Mucosa of descending colon (tissue), 3 donors: Measurements from ENCODE around the gene RPTOR. TPM values are rescaled to one million over a fixed set of nuclear protein-coding genes. Genes with fewer than 3 reads are reported as not detected.

Source experiments
- ATAC-seq: fragments of 200-7000 bp; cut with Tn5 transposase; one replicate; pipeline ENCODE4 v1.9.1; 2020; ENCODE audit warnings: mild to moderate bottlenecking, moderate library complexity
- DNase-seq, 3 donors: peaks; one replicate each; pipeline ENCODE4 v3.0.0-alpha.2; 2020
- H3K36me3 ChIP-seq: fragments of 200-600 bp; one replicate; pipeline ENCODE4 v1.8.0; 2021; ENCODE audit warnings: low read depth, mild to moderate bottlenecking
- H3K4me1 ChIP-seq: fragments of 200-600 bp; one replicate; pipeline ENCODE4 v1.8.0; 2021; ENCODE audit warnings: low read depth, mild to moderate bottlenecking
- H3K4me3 ChIP-seq: fragments of 200-600 bp; one replicate; pipeline ENCODE4 v1.8.0; 2021; ENCODE audit warnings: mild to moderate bottlenecking
- H3K9me3 ChIP-seq: fragments of 200-600 bp; one replicate; pipeline ENCODE4 v1.8.0; 2021; ENCODE audit warnings: mild to moderate bottlenecking
- CTCF ChIP-seq: fragments of 200-600 bp; IDR thresholded peaks from one replicate; pipeline ENCODE4 v1.8.0; 2022; ENCODE audit warnings: antibody characterized with exemption, mild to moderate bottlenecking
- intact Hi-C, 2 donors: fragments of 100-400 bp; cut with DNase I in 1 of 2; cut with micrococcal nuclease in 1 of 2; formaldehyde crosslinking; loops; one replicate each; pipeline versions ENCODE4 v1.11.0 to v1.11.1; 2022; cut with DNase I, micrococcal nuclease
- total RNA-seq, 3 donors: library from RNA; stranded (reverse); fragmentation: NEBNext Ultra II Directional in 2 of 3; extraction: Animal tissue kit (Norgen Biotek cat#: 25700) in 2 of 3; gene quantifications; one replicate each; pipeline versions ENCODE4 v1.2.1 to v1.2.4, GENCODE V29; 2021 to 2023
- donor health status: DM: no; HTN: no; CAD: no; lungs with moderate emphysema.
- donor health status: DM: no; HTN: no; CAD: no.
- donor health status: DM: no; HTN: yes; CAD: no.

RPTOR gene
- total RNA-seq, 3 donors from 2014 or later = 30.5 to 44.4 (median 37.2) TPM

GRCh38 chr17:80924111-80924806, 379.6 kb downstream of the RPTOR start:
- DNase-seq (no peak), ATAC-seq (no peak)
- no peaks in the 10 kb centered on the region for H3K36me3 ChIP-seq
- H3K4me1 ChIP-seq = no peaks in the 10 kb centered on the region
- no peaks in the 10 kb centered on the region for H3K9me3 ChIP-seq
- no peak for TF ChIP-seq CTCF
- intact Hi-C loops = no loop called here
- H3K4me3 ChIP-seq = no peak overlapping the region

- no peaks in the 10 kb centered on the region for H3K9me3 ChIP-seq
- TF ChIP-seq CTCF = no peak
- DNase-seq = no peak
- intact Hi-C loops = no loop called here
- H3K4me1 ChIP-seq = no peaks in the 10 kb centered on the region
- H3K36me3 ChIP-seq = no peaks in the 10 kb centered on the region
- H3K4me3 ChIP-seq = no peak overlapping the region
- ATAC-seq = no peak
Observed at GRCh38 chr17:80924807-80925610, 380.4 kb downstream of the RPTOR start.

- DNase-seq (no peak), ATAC-seq (no peak)
- Histone ChIP-seq H3K4me1 (no peaks in the 10 kb centered on the region), H3K9me3 (no peaks in the 10 kb centered on the region), H3K36me3 (no peaks in the 10 kb centered on the region), H3K4me3 (no peak overlapping the region)
- TF ChIP-seq CTCF = no peak
- intact Hi-C loops = no loop called here
Observed at GRCh38 chr17:80925688-80926335, 381.2 kb downstream of the RPTOR start.

GRCh38 chr17:80926591-80927250, 382.1 kb downstream of the RPTOR start:
- no peak for ATAC-seq
- Histone ChIP-seq H3K9me3 (no peaks in the 10 kb centered on the region), H3K36me3 (no peaks in the 10 kb centered on the region), H3K4me3 (no peak overlapping the region), H3K4me1 (no peaks in the 10 kb centered on the region)
- DNase-seq = no peak
- TF ChIP-seq CTCF = no peak
- intact Hi-C loops = no loop called here

- ATAC-seq (no peak), DNase-seq (no peak)
- Histone ChIP-seq H3K4me3 (no peak overlapping the region), H3K36me3 (no peaks in the 10 kb centered on the region), H3K4me1 (no peaks in the 10 kb centered on the region), H3K9me3 (no peaks in the 10 kb centered on the region)
- intact Hi-C loops = no loop called here
- no peak for TF ChIP-seq CTCF
Observed at GRCh38 chr17:80927791-80928216, 383.2 kb downstream of the RPTOR start.
